ENCODE measurements around the gene PLCH1. TPM values are rescaled to one million over a fixed set of nuclear protein-coding genes. Genes with fewer than 3 reads are reported as not detected.

PLCH1 gene
- total RNA-seq, 1 donor from 2014 or later: 20.9 TPM

DNA sequence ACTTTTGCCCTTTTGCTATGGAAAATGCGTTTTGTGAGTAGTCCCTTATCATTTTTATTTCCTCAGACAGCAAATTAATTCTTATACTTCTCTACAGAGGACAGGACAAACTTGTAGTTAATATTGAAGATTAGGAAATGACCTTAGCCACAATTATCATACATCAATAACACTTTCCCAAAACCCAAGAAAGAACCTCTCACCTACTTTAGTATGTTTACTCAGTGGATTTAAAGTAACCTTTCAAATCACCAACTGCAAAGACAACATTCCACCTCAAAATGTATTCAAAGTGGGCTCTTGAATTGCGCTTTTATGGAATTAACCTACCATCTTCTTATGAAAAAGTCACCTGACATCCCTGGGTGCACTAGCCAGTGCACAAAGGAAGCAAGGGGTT, 107.3 kb downstream of the PLCH1 start:
- Mint-ChIP-seq H3K9me3 (ENCODE audit: unreplicated experiment) (no peaks in the 10 kb centered on the region), H3K4me1 (ENCODE audit: unreplicated experiment) (no peaks in the 10 kb centered on the region), H3K36me3 (ENCODE audit: low read depth, unreplicated experiment) (no peaks in the 10 kb centered on the region), H3K4me3 (ENCODE audit: unreplicated experiment) (no peak overlapping the region), H3K27me3 (ENCODE audit: unreplicated experiment) (peaks cover 2% of the 10 kb centered on the region), H3K27ac (ENCODE audit: unreplicated experiment) (no peak overlapping the region)
- no peak for DNase-seq (ENCODE audit: low spot score)
- TF ChIP-seq, protein P1, sequence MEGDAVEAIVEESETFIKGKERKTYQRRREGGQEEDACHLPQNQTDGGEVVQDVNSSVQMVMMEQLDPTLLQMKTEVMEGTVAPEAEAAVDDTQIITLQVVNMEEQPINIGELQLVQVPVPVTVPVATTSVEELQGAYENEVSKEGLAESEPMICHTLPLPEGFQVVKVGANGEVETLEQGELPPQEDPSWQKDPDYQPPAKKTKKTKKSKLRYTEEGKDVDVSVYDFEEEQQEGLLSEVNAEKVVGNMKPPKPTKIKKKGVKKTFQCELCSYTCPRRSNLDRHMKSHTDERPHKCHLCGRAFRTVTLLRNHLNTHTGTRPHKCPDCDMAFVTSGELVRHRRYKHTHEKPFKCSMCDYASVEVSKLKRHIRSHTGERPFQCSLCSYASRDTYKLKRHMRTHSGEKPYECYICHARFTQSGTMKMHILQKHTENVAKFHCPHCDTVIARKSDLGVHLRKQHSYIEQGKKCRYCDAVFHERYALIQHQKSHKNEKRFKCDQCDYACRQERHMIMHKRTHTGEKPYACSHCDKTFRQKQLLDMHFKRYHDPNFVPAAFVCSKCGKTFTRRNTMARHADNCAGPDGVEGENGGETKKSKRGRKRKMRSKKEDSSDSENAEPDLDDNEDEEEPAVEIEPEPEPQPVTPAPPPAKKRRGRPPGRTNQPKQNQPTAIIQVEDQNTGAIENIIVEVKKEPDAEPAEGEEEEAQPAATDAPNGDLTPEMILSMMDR (IDR thresholded peaks at IDR 0.05; ENCODE audit: unreplicated experiment): no peak

DNA sequence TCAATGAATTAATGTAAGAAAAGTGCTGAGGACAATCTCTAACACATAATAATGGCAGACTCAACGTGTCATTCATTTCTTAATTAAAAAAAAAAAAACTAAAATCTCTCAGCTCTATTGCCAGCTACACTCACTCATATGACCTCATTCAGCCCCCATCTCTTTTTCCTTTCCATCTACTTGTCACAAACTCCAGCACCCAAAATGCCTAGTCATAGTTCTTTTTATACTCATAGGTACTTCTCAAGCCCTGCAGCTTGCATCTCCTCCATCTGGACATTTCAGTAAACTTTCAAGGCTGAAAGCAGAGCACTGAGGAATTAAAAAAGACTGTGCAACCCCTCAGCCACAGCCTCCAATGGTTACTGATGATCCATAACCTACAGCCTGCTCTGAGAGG, 109.8 kb downstream of the PLCH1 start:
- no peaks in the 10 kb centered on the region for H3K36me3 Mint-ChIP-seq (ENCODE audit: low read depth, unreplicated experiment)
- H3K4me3 Mint-ChIP-seq (ENCODE audit: unreplicated experiment): no peak overlapping the region
- DNase-seq (ENCODE audit: low spot score): no peak
- H3K4me1 Mint-ChIP-seq (ENCODE audit: unreplicated experiment): no peaks in the 10 kb centered on the region
- TF ChIP-seq, protein P1 (IDR thresholded peaks at IDR 0.05; ENCODE audit: unreplicated experiment): no peak
- H3K9me3 Mint-ChIP-seq (ENCODE audit: unreplicated experiment): no peaks in the 10 kb centered on the region
- H3K27me3 Mint-ChIP-seq (ENCODE audit: unreplicated experiment): peaks cover 2% of the 10 kb centered on the region
- H3K27ac Mint-ChIP-seq (ENCODE audit: unreplicated experiment): no peak overlapping the region

DNA sequence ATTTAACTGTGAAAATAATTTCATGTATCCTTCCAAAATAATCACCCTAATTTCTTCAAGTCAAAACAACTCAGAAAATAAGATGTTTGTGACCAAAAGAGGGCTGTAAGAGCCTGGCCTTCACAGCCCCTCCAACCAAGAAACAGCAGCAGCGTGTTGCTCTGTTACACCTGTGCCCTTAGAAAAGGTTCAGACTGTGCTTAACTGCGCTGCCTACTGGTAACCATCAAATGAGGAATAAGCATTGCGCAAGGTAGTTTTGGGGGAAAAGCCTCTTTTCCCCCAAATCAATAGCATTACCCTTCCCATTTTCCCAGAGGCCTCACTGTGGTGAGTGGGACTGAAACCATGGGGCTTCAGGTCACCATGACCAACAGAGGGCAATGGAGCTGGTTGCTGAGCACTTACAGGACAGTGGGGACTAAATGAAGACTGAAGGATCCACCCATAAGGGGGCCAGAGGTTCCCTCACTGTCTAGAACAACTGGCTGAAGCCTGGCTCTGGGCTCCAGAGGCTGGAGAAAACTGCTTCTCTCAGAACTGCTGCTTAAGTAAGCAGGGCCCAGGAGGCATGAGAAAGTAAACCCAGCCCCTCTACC, 110.7 kb downstream of the PLCH1 start:
- TF ChIP-seq, protein P1 (IDR thresholded peaks at IDR 0.05; ENCODE audit: unreplicated experiment): no peak
- DNase-seq (ENCODE audit: low spot score): no peak
- Mint-ChIP-seq H3K27me3 (ENCODE audit: unreplicated experiment) (peaks cover 2% of the 10 kb centered on the region), H3K9me3 (ENCODE audit: unreplicated experiment) (no peaks in the 10 kb centered on the region), H3K4me1 (ENCODE audit: unreplicated experiment) (no peaks in the 10 kb centered on the region), H3K4me3 (ENCODE audit: unreplicated experiment) (no peak overlapping the region), H3K36me3 (ENCODE audit: low read depth, unreplicated experiment) (no peaks in the 10 kb centered on the region), H3K27ac (ENCODE audit: unreplicated experiment) (no peak overlapping the region)

DNA sequence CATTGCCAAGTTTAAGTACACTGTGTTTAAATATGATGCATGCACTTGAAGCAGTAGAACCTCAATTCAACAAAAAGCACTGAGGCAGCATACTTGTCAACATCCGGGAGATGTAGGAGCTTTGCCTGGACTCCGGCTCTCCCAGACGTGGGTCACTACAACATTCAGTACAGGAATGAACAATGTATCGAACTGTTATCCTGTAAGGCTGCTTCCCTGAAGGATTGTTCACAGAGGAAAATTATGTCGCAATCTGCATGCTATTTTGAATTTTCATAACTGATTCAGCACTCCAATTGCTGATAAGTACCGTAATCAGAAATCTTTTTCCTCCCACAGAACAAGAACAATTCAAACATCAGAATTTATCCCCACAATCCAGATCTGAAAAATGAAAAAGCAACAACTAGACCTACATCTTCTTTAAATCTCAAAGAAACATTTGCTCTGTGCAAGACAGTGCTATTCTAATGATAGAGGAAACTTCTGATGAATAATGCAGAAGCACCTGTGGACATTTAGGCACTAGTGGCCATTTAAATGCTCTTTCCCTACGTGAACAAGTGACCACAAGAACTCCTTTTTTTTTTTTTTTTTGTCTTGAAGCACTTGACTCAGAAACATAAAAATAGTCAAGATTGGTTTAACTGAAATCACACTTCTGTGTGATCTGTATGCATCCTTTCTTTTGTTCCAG, 113.4 kb downstream of the PLCH1 start:
- peaks cover 2% of the 10 kb centered on the region for H3K27me3 Mint-ChIP-seq (ENCODE audit: unreplicated experiment)
- no peaks in the 10 kb centered on the region for H3K9me3 Mint-ChIP-seq (ENCODE audit: unreplicated experiment)
- no peaks in the 10 kb centered on the region for H3K36me3 Mint-ChIP-seq (ENCODE audit: low read depth, unreplicated experiment)
- H3K4me1 Mint-ChIP-seq (ENCODE audit: unreplicated experiment): no peaks in the 10 kb centered on the region
- no peak overlapping the region for H3K4me3 Mint-ChIP-seq (ENCODE audit: unreplicated experiment)
- no peak overlapping the region for H3K27ac Mint-ChIP-seq (ENCODE audit: unreplicated experiment)
- TF ChIP-seq, protein P1 (IDR thresholded peaks at IDR 0.05; ENCODE audit: unreplicated experiment): no peak
- no peak for DNase-seq (ENCODE audit: low spot score)

DNA sequence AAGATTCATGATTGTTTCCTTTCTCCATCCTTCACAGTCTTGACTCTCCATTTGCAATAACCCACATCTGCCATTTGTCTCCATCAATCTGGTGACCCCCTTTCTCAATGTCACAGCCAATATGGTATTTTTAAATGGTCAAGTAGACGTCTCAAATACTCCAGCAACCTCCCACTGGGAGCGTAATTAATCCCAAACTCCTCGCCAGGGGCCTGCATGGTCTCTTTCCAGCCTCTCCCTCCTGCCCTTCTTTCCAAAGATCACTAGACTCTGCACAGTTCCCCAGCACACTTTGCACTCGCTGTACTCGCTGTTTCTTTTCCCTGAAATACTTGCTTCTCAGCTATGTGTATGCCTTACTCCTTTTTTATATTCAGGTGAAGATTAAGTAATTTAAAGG, 115.3 kb downstream of the PLCH1 start:
- TF ChIP-seq, protein P1 (IDR thresholded peaks at IDR 0.05; ENCODE audit: unreplicated experiment): no peak
- no peaks in the 10 kb centered on the region for H3K4me1 Mint-ChIP-seq (ENCODE audit: unreplicated experiment)
- no peaks in the 10 kb centered on the region for H3K9me3 Mint-ChIP-seq (ENCODE audit: unreplicated experiment)
- DNase-seq (ENCODE audit: low spot score): no peak
- peaks cover 2% of the 10 kb centered on the region for H3K27me3 Mint-ChIP-seq (ENCODE audit: unreplicated experiment)
- H3K36me3 Mint-ChIP-seq (ENCODE audit: low read depth, unreplicated experiment): no peaks in the 10 kb centered on the region
- H3K27ac Mint-ChIP-seq (ENCODE audit: unreplicated experiment): no peak overlapping the region
- H3K4me3 Mint-ChIP-seq (ENCODE audit: unreplicated experiment): no peak overlapping the region

Measured in endothelial cell (in vitro differentiated cells).